Body of pancreas (tissue), 4 donors: ENCODE measurements around the gene GAPVD1. TPM values are rescaled to one million over a fixed set of nuclear protein-coding genes. Genes with fewer than 3 reads are reported as not detected.

Experiments used
- ATAC-seq: fragments of 150-250 bp; one replicate; pipeline ENCODE4 v1.9.1; 2016
- DNase-seq, 4 donors: peaks; one replicate each; pipeline ENCODE4 v3.0.0-alpha.2; 2019
- H3K27ac ChIP-seq, 4 donors: fragments of 200-600 bp; sonication (generic); 1 replicate in 3 of 4; 2 replicates in 1 of 4; pipeline versions ENCODE4 v1.5.1 to v1.6.1; 2016 to 2019; ENCODE audit warnings: mild to moderate bottlenecking in 1 of 4, mixed read lengths in 1 of 4, moderate library complexity in 1 of 4
- H3K27me3 ChIP-seq, 2 donors: fragments of 200-600 bp; sonication (generic); one replicate each; pipeline ENCODE4 v1.6.0; 2016; ENCODE audit warnings: mild to moderate bottlenecking in 1 of 2
- H3K36me3 ChIP-seq, 2 donors: fragments of 200-600 bp; sonication (generic); replicated peaks in 1 of 2; 2 replicates each; pipeline ENCODE4 v1.5.1; 2016; ENCODE audit warnings: low read depth in 2 of 2; ENCODE audit not compliant: insufficient read depth in 1 of 2
- H3K4me1 ChIP-seq: fragments of 200-600 bp; sonication (generic); one replicate; pipeline ENCODE4 v1.6.0; 2016
- H3K4me3 ChIP-seq, 2 donors: fragments of 200-600 bp; sonication (generic); 1 replicate in 1 of 2; 2 replicates in 1 of 2; pipeline ENCODE4 v1.5.1; 2016 to 2019
- H3K9me3 ChIP-seq, 3 donors: fragments of 200-600 bp; sonication (generic); 1 replicate in 2 of 3; 2 replicates in 1 of 3; pipeline ENCODE4 v1.5.1; 2016
- CTCF ChIP-seq, 7 experiments: fragments of 450-650 bp in 4 of 7; fragments of 200-600 bp in 3 of 7; sonication (generic) in 3 of 7; IDR thresholded peaks; one replicate each; pipeline ENCODE4 v1.5.1; 2016 to 2019; ENCODE audit warnings: antibody characterized with exemption in 7 of 7
- POLR2A ChIP-seq, 3 donors: fragments of 450-650 bp; IDR thresholded peaks; one replicate each; pipeline ENCODE4 v1.6.1; 2016; ENCODE audit warnings: antibody characterized with exemption in 3 of 3, mild to moderate bottlenecking in 2 of 3
- WGBS, 2 donors: methylation state at CpG; one replicate each; pipeline ENCODE4 v1.1.5; 2017; 5-methylcytosine and 5-hydroxymethylcytosine counted together
- intact Hi-C: fragments of 100-400 bp; cut with DNase I; formaldehyde crosslinking; loops from one replicate; pipeline ENCODE4 v1.15.1; 2023
- total RNA-seq, 2 donors: library from RNA; depleted of rRNA; stranded (reverse); fragments of >200 nt; gene quantifications; one replicate each; pipeline ENCODE4 v1.1.0, GENCODE V29; 2016

Gene GAPVD1
- total RNA-seq, 2 donors from 2014 or later = 25.7 to 48.8 TPM

GRCh38 chr9:125380406-125380805, 118.8 kb downstream of the GAPVD1 start:
- no peak for DNase-seq
- Histone ChIP-seq H3K27me3 (no peaks in the 10 kb centered on the region), H3K36me3 (no peaks in the 10 kb centered on the region), H3K4me1 (peaks cover 21% of the 10 kb centered on the region), H3K27ac (no peak overlapping the region), H3K4me3 (no peak overlapping the region), H3K9me3 (no peaks in the 10 kb centered on the region)
- intact Hi-C loops = no loop called here
- 81 to 87% methylated on average over 3 to 8 of the region's 8 CpGs for WGBS, 2 donors
- TF ChIP-seq POLR2A (IDR thresholded peaks at IDR 0.05) = no peak
- no peak for TF ChIP-seq CTCF (IDR thresholded peaks at IDR 0.05)
- ATAC-seq = no peak

- no peak overlapping the region for H3K4me3 ChIP-seq
- 77 to 78% methylated on average over 10 to 13 of the region's 14 CpGs for WGBS, 2 donors
- DNase-seq (no peak), ATAC-seq (no peak)
- TF ChIP-seq POLR2A (IDR thresholded peaks at IDR 0.05) (no peak), CTCF (IDR thresholded peaks at IDR 0.05) (no peak)
- H3K27ac ChIP-seq = no peak overlapping the region
- H3K36me3 ChIP-seq = no peaks in the 10 kb centered on the region
- H3K4me1 ChIP-seq = no peaks in the 10 kb centered on the region
- intact Hi-C loops = no loop called here
- no peaks in the 10 kb centered on the region for H3K27me3 ChIP-seq
- H3K9me3 ChIP-seq = no peaks in the 10 kb centered on the region
These were observed 126.4 kb downstream of the GAPVD1 start for GRCh38 chr9:125387861-125388524.

- ATAC-seq (no peak), DNase-seq (no peak)
- WGBS, 2 donors = 65 to 67% methylated on average over 6 of the region's 6 CpGs
- Histone ChIP-seq H3K27me3 (no peaks in the 10 kb centered on the region), H3K36me3 (no peaks in the 10 kb centered on the region), H3K9me3 (no peaks in the 10 kb centered on the region), H3K4me1 (no peaks in the 10 kb centered on the region), H3K4me3 (no peak overlapping the region), H3K27ac (no peak overlapping the region)
- intact Hi-C loops = no loop called here
- TF ChIP-seq CTCF (IDR thresholded peaks at IDR 0.05) (no peak), POLR2A (IDR thresholded peaks at IDR 0.05) (no peak)
These were observed 127.4 kb downstream of the GAPVD1 start for GRCh38 chr9:125388978-125389377.

- no peak for DNase-seq
- Histone ChIP-seq H3K4me1 (no peaks in the 10 kb centered on the region), H3K27me3 (no peaks in the 10 kb centered on the region), H3K36me3 (no peaks in the 10 kb centered on the region), H3K27ac (no peak overlapping the region), H3K9me3 (no peaks in the 10 kb centered on the region), H3K4me3 (no peak overlapping the region)
- intact Hi-C loops = no loop called here
- no peak for ATAC-seq
- TF ChIP-seq CTCF (IDR thresholded peaks at IDR 0.05) (no peak), POLR2A (IDR thresholded peaks at IDR 0.05) (no peak)
- 97 to 99% methylated on average over 5 to 6 of the region's 6 CpGs for WGBS, 2 donors
These were observed 130.1 kb downstream of the GAPVD1 start for GRCh38 chr9:125391704-125392103.

GRCh38 chr9:125393426-125393825, 131.8 kb downstream of the GAPVD1 start:
- DNase-seq = no peak
- Histone ChIP-seq H3K27ac (no peak overlapping the region), H3K36me3 (no peaks in the 10 kb centered on the region), H3K4me3 (no peak overlapping the region), H3K27me3 (no peaks in the 10 kb centered on the region), H3K9me3 (no peaks in the 10 kb centered on the region), H3K4me1 (no peaks in the 10 kb centered on the region)
- 85 to 88% methylated on average over 3 of the region's 3 CpGs for WGBS, 2 donors
- no peak for TF ChIP-seq POLR2A (IDR thresholded peaks at IDR 0.05)
- TF ChIP-seq CTCF (IDR thresholded peaks at IDR 0.05) = no peak
- intact Hi-C loops = no loop called here
- no peak for ATAC-seq
